ENCODE results near the gene KCNJ15. TPM values are rescaled to one million over a fixed set of nuclear protein-coding genes. Genes with fewer than 3 reads are reported as not detected.
A peak's percentile ranks its signal among the peaks of the same experiment; 100 is the strongest.

Gene KCNJ15
- total and polyA plus RNA-seq, 2 of the 8 experiments (the other 6 are each of a cell fraction or from before 2014, with no cell fraction given): under 0.01 TPM; not detected in 1

DNA sequence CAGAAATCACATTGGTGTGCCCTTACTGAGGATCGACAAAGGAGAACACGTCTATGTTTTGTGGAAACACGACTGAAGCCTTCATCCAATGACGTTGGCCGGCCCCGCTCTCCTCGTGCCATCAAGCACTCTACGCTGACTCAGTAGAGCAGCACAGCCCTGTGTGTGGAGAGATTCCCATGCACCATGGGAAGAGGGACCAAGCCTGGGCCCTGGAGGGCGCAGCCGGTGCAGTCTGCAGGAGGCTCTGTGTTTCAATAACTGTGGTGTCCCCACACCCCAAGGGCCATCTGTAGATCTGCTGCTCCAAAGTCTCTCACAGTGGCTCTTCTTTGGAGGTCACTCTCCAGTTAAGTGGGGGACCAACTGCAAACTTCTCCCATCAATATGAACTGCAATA is 97.4 kb downstream of the KCNJ15 start:
- Histone ChIP-seq H3K9ac (replicated peaks in 1 of 4; ENCODE audit: extremely low read depth in 1 of 4, low read depth in 3 of 4, low read length in 3 of 4) (no peak overlapping the region), H3K79me1 (ENCODE audit: low read depth, low read length) (no peaks in the 10 kb centered on the region), H3K4me1 (replicated peaks in 1 of 4; ENCODE audit: control insufficient read depth in 3 of 4, insufficient read depth in 4 of 4, low read length in 3 of 4) (peaks cover 0 to 11% (median 4%) of the 10 kb centered on the region in 4 experiments; a peak in 3 of 7 replicates), H3K27me3 (replicated peaks in 1 of 4; ENCODE audit: control insufficient read depth in 3 of 4, extremely low read depth in 1 of 4, insufficient read depth in 3 of 4, low read length in 3 of 4) (peaks cover 0 to 4% (median 0%) of the 10 kb centered on the region in 4 experiments; a peak in 3 of 7 replicates), H2BK15ac (ENCODE audit: low read length) (no peak overlapping the region), H3K23ac (ENCODE audit: insufficient read length) (no peak overlapping the region), H3K14ac (ENCODE audit: insufficient read length) (no peak overlapping the region), H3K4me3 (ENCODE audit: extremely low read depth in 1 of 4, insufficient read depth in 2 of 4, low read depth in 3 of 4, low read length in 4 of 4) (no peak overlapping the region), H3K36me3 (ENCODE audit: control insufficient read depth in 2 of 4, insufficient read depth in 4 of 4, low read length in 3 of 4) (no peaks in the 10 kb centered on the region), H4K5ac (ENCODE audit: insufficient read length, low read depth, low read length) (no peak overlapping the region), H3K18ac (ENCODE audit: extremely low read depth, low read length) (no peak overlapping the region), H3K23me2 (ENCODE audit: low read depth, low read length) (no peaks in the 10 kb centered on the region), H3K56ac (replicated peaks; ENCODE audit: insufficient read length, low read depth, low read length) (no peak overlapping the region), H2BK5ac (ENCODE audit: low read depth, low read length) (no peak overlapping the region), H2AK5ac (ENCODE audit: low read depth, low read length) (no peak overlapping the region), H4K91ac (replicated peaks; ENCODE audit: insufficient read length, low read length) (no peak overlapping the region), H3K4ac (replicated peaks; ENCODE audit: insufficient read length, low read depth, low read length) (no peak overlapping the region), H2AFZ (ENCODE audit: low read length) (no peak overlapping the region), H2BK20ac (ENCODE audit: low read length) (no peak overlapping the region), H3K4me2 (ENCODE audit: insufficient read depth in 1 of 2, low read depth in 2 of 2, low read length in 2 of 2) (no peak overlapping the region), H3K27ac (ENCODE audit: low read depth, low read length) (no peak overlapping the region), H2BK12ac (ENCODE audit: low read depth, low read length) (peak overlapping the region; percentile 19; the same call in 1 of the 2 replicates), H3K9me3 (ENCODE audit: insufficient read depth in 2 of 2, low read depth in 1 of 2, low read length in 1 of 2) (no peaks in the 10 kb centered on the region; a peak in 1 of 4 replicates), H4K20me1 (replicated peaks in 1 of 2; ENCODE audit: control insufficient read depth in 1 of 2, insufficient read depth in 2 of 2, low read length in 2 of 2) (no peaks in the 10 kb centered on the region), H2BK120ac (replicated peaks; ENCODE audit: low read depth, low read length) (no peak overlapping the region), H3K79me2 (ENCODE audit: control insufficient read depth in 1 of 2, insufficient read depth in 2 of 2, low read length in 2 of 2) (no peaks in the 10 kb centered on the region), H4K8ac (ENCODE audit: extremely low read depth, insufficient read depth, low read length) (no peak overlapping the region)
- CTCF ChIA-PET (ENCODE audit: partially characterized antibody): interaction anchor here (0.6 to 9.0 kb wide), 10 partner anchors 11 to 196 kb away, joined by 3 to 366 read pairs (median 14); no protein-coding TSS in a partner anchor
- no peak for FAIRE-seq
- POLR2A ChIA-PET (ENCODE audit: partially characterized antibody): no interaction called here
- WGBS, 2 experiments (ENCODE audit: extremely low coverage in 1 of 2, insufficient coverage in 1 of 2, insufficient read length in 1 of 2, insufficient replicate concordance in 2 of 2, low coverage in 1 of 2, low lambda C conversion rate in 2 of 2, missing lambda C conversion rate in 1 of 2): 92% methylated on average over 10 of the region's 10 CpGs; no CpG with 5 or more reads in 1 of the 2 experiments
- no peak for DNase-seq (ENCODE audit: low read depth in 1 of 2, low spot score in 2 of 2)
- TF ChIP-seq CHD2 (IDR thresholded peaks at IDR 0.05; ENCODE audit: low read length): no peak
- TF ChIP-seq HDAC2 (IDR thresholded peaks at IDR 0.05; ENCODE audit: borderline replicate concordance in 1 of 2, low read depth in 2 of 2, low read length in 2 of 2): no peak
- TF ChIP-seq ATF2 (IDR thresholded peaks at IDR 0.05; ENCODE audit: low read length): no peak
- no peak for TF ChIP-seq NRF1 (IDR thresholded peaks at IDR 0.05; ENCODE audit: low read depth, low read length)
- TF ChIP-seq EP300 (IDR thresholded peaks at IDR 0.05; ENCODE audit: borderline replicate concordance in 1 of 2, low read depth in 2 of 2, low read length in 2 of 2): no peak
- TF ChIP-seq JUND (IDR thresholded peaks at IDR 0.05; ENCODE audit: low read length): no peak
- no peak for TF ChIP-seq BRCA1 (IDR thresholded peaks at IDR 0.05; ENCODE audit: low read depth, low read length)
- no peak for TF ChIP-seq SUZ12 (IDR thresholded peaks at IDR 0.05; ENCODE audit: low read length)
- TF ChIP-seq SP2 (IDR thresholded peaks at IDR 0.05; ENCODE audit: low read length): no peak

Measured in H1 (cell line).